GM19240 (cell line): ENCODE measurements around the gene ZNF341.

ENCODE experiments used
- DNase-seq: peaks from one replicate; pipeline ENCODE4 v3.0.0; 2011; ENCODE audit warnings: low spot score; ENCODE audit not compliant: insufficient read length

Gene ZNF341

GRCh38 chr20:33841436-33841799, 109.6 kb downstream of the ZNF341 start:
- no peak for DNase-seq
